Duodenal mucosa (tissue), 2 donors: ENCODE measurements around the gene ARHGEF11.

ENCODE experiments used
- H3K27ac ChIP-seq: one replicate; pipeline ENCODE4 v1.7.0; 2013; ENCODE audit warnings: low read depth, low read length
- H3K27me3 ChIP-seq, 2 donors: one replicate each; pipeline ENCODE4 v1.7.0; 2013; ENCODE audit warnings: low read length in 2 of 2, control low read depth in 1 of 2; ENCODE audit not compliant: insufficient read depth in 2 of 2, control insufficient read depth in 1 of 2
- H3K36me3 ChIP-seq, 2 donors: one replicate each; pipeline ENCODE4 v1.7.0; 2013; ENCODE audit warnings: low read length in 2 of 2, control low read depth in 1 of 2; ENCODE audit not compliant: insufficient read depth in 2 of 2, control insufficient read depth in 1 of 2
- H3K4me1 ChIP-seq, 2 donors: one replicate each; pipeline ENCODE4 v1.7.0; 2013; ENCODE audit warnings: low read length in 2 of 2, control low read depth in 1 of 2; ENCODE audit not compliant: insufficient read depth in 2 of 2, control insufficient read depth in 1 of 2
- H3K4me3 ChIP-seq, 2 donors: one replicate each; pipeline ENCODE4 v1.7.0; 2013; ENCODE audit warnings: low read length in 2 of 2, low read depth in 1 of 2
- H3K9ac ChIP-seq, 2 donors: one replicate each; pipeline ENCODE4 v1.7.0; 2013; ENCODE audit warnings: low read length in 2 of 2, low read depth in 1 of 2
- H3K9me3 ChIP-seq, 2 donors: one replicate each; pipeline ENCODE4 v1.7.0; 2013; ENCODE audit warnings: low read length in 2 of 2, control low read depth in 1 of 2; ENCODE audit not compliant: control insufficient read depth in 1 of 2

The ARHGEF11 gene

GRCh38 chr1:156908541-156908940 lies 137.0 kb downstream of the ARHGEF11 start:
- Histone ChIP-seq H3K36me3 (no peaks in the 10 kb centered on the region), H3K27me3 (peaks cover 9 to 21% of the 10 kb centered on the region in 2 donors), H3K9ac (no peak overlapping the region), H3K27ac (no peak overlapping the region), H3K4me3 (no peak overlapping the region), H3K9me3 (no peaks in the 10 kb centered on the region), H3K4me1 (peaks cover 5% of the 10 kb centered on the region in 2 donors)

- Histone ChIP-seq H3K9me3 (no peaks in the 10 kb centered on the region), H3K4me1 (peaks cover 5% of the 10 kb centered on the region in 2 donors), H3K27ac (no peak overlapping the region), H3K4me3 (no peak overlapping the region), H3K36me3 (no peaks in the 10 kb centered on the region), H3K27me3 (peaks cover 9 to 21% of the 10 kb centered on the region in 2 donors), H3K9ac (no peak overlapping the region)
Measured at GRCh38 chr1:156906206-156906906, 139.2 kb downstream of the ARHGEF11 start.

GRCh38 chr1:156905651-156906050 lies 139.9 kb downstream of the ARHGEF11 start:
- H3K27me3 ChIP-seq = peaks cover 9 to 23% of the 10 kb centered on the region in 2 donors

GRCh38 chr1:156905176-156905575 lies 140.4 kb downstream of the ARHGEF11 start:
- Histone ChIP-seq H3K4me3 (no peak overlapping the region), H3K9ac (no peak overlapping the region), H3K36me3 (no peaks in the 10 kb centered on the region), H3K27me3 (peaks cover 9 to 27% of the 10 kb centered on the region in 2 donors), H3K27ac (no peak overlapping the region), H3K4me1 (peaks cover 0 to 5% of the 10 kb centered on the region in 2 donors), H3K9me3 (no peaks in the 10 kb centered on the region)

More at GRCh38 chr1:156905651-156906050, 139.9 kb downstream of the ARHGEF11 start:
- H3K36me3 ChIP-seq = no peaks in the 10 kb centered on the region
- peaks cover 4 to 5% of the 10 kb centered on the region in 2 donors for H3K4me1 ChIP-seq
- H3K9me3 ChIP-seq = no peaks in the 10 kb centered on the region
- H3K27ac ChIP-seq = no peak overlapping the region
- no peak overlapping the region for H3K9ac ChIP-seq
- no peak overlapping the region for H3K4me3 ChIP-seq

- no peaks in the 10 kb centered on the region for H3K36me3 ChIP-seq
- peaks cover 0 to 5% of the 10 kb centered on the region in 2 donors for H3K4me1 ChIP-seq
- no peak overlapping the region for H3K27ac ChIP-seq
Measured at GRCh38 chr1:156904187-156904959, 141.2 kb downstream of the ARHGEF11 start.

DNA sequence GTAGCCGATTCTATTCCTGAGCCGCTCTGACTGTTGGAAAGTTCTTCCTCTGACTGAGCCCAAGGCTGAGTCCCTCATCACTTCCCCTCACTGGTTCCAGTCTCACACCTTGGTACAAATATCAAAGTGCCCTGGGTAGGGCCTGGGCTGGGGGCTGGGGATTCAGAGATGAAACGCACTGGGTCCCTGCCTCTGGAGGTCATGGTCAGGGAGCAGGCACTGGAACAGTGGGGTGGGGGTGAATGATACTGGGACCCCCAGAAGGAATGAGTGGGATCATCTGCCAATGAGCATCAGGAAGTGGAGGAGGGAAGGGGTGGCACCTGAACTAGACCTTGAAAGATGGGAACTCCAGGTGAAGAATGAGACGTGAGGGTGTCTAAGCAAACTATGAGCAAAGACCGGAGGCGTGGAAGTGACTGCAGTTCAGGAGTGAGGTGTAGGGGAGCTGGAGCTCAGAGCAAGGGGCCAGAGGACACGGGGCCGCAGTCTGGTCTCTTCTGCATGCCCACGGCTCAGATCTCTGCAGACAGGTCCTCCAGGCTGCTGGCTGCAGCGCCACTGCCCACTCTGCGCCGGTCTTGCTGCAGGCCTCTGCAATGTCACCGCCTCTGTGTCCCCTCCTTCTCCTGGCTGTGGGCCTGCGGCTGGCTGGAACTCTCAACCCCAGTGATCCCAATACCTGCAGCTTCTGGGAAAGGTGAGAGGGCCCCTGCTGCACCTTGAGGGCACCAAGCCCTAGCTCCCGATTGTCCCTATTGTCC lies 142.0 kb downstream of the ARHGEF11 start:
- no peak overlapping the region for H3K27ac ChIP-seq
- H3K36me3 ChIP-seq = no peaks in the 10 kb centered on the region
- peaks cover 0 to 5% of the 10 kb centered on the region in 2 donors for H3K4me1 ChIP-seq
- H3K27me3 ChIP-seq = peaks cover 2 to 17% of the 10 kb centered on the region in 2 donors
- no peaks in the 10 kb centered on the region for H3K9me3 ChIP-seq
- no peak overlapping the region for H3K4me3 ChIP-seq
- no peak overlapping the region for H3K9ac ChIP-seq

More at GRCh38 chr1:156904187-156904959, 141.2 kb downstream of the ARHGEF11 start:
- Histone ChIP-seq H3K9ac (no peak overlapping the region), H3K27me3 (peaks cover 7 to 21% of the 10 kb centered on the region in 2 donors), H3K9me3 (no peaks in the 10 kb centered on the region), H3K4me3 (no peak overlapping the region)

DNA sequence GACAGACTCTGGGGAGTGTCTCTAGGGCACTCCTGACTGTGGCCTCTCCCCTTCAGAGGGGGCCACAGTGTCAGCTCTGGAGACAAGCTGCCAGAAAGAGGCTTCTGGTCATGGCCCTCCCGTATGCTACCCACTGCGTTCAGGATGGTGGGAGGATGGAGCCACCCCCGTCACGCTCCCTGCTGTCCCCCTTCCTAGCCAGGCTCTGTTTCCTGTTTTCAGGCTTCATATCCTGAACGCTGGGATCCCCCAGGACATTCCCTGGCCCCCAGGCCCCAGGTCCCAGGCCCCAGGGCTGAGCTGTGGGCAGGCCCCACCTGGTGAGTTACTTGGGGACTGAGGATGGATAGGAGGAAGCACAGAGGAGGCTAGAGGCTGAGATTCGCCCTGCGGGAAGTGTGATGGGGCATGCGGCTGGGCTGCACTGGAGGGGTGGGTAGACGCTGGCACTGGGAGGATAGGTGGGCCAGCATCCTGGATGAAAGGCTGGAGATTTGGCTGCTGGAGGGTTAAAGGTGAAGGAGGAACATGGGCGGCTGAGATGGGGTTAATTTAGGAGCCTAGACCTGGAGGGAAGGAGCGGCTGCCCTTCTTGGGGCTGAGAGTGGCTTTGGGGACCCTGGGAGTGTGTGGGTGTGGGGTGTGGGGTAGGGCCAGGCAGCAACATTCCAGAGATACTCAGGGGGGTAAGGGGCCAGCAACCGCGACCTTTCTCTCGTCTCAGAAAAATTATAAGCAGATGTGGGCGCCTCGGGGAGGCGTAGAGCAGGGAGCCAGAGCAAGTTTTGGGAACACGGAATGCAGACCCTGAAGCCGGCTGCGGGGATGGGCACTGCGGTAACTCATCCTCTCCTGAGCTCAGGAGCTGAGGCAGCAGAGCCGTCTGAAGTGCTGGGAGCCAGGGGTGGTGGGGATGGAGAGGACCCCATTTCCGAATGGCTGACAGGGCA lies 143.3 kb downstream of the ARHGEF11 start:
- H3K4me3 ChIP-seq = no peak overlapping the region
- no peaks in the 10 kb centered on the region for H3K36me3 ChIP-seq
- H3K9me3 ChIP-seq = no peaks in the 10 kb centered on the region
- peaks cover 5 to 19% of the 10 kb centered on the region in 2 donors for H3K27me3 ChIP-seq
- peaks cover 0 to 5% of the 10 kb centered on the region in 2 donors for H3K4me1 ChIP-seq
- H3K9ac ChIP-seq = no peak overlapping the region
- H3K27ac ChIP-seq = no peak overlapping the region

DNA sequence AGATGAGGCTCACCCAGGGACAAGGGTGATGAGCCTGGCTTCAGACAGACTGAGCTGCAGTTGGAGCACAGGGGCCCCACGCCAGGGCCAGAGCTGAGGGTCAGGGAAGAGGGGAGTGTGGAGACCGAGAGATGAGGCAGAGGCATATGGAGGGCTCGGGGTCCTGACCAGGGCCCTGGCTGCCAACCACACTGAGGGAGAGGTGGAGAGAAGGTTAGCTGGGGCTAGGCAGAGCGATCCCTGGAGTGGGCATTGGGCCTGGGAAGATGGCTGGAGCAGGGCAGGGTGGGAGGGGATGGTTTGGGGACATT lies 144.0 kb downstream of the ARHGEF11 start:
- Histone ChIP-seq H3K9me3 (no peaks in the 10 kb centered on the region), H3K9ac (no peak overlapping the region), H3K4me3 (no peak overlapping the region), H3K36me3 (no peaks in the 10 kb centered on the region), H3K27me3 (peaks cover 5 to 15% of the 10 kb centered on the region in 2 donors), H3K4me1 (peaks cover 0 to 5% of the 10 kb centered on the region in 2 donors), H3K27ac (no peak overlapping the region)

GRCh38 chr1:156900896-156901589 lies 144.5 kb downstream of the ARHGEF11 start:
- Histone ChIP-seq H3K27ac (no peak overlapping the region), H3K4me3 (no peak overlapping the region), H3K9me3 (no peaks in the 10 kb centered on the region), H3K36me3 (no peaks in the 10 kb centered on the region), H3K9ac (no peak overlapping the region), H3K4me1 (peaks cover 0 to 5% of the 10 kb centered on the region in 2 donors), H3K27me3 (peaks cover 5 to 15% of the 10 kb centered on the region in 2 donors)
